ENCODE results near the gene NELL1. TPM values are rescaled to one million over a fixed set of nuclear protein-coding genes. Genes with fewer than 3 reads are reported as not detected.
A peak's percentile ranks its signal among the peaks of the same experiment; 100 is the strongest.

The NELL1 gene
- total and polyA plus RNA-seq, 9 donors, result 5.5 to 9.9 (median 7.6) TPM

GRCh38 chr11:21564833-21565682 is 895.7 kb downstream of the NELL1 start:
- H3K4me1 ChIP-seq (ENCODE audit: control insufficient read depth, insufficient read depth, low read length), result no peaks in the 10 kb centered on the region
- H3K36me3 ChIP-seq (ENCODE audit: control insufficient read depth, insufficient read depth, low read length), result no peaks in the 10 kb centered on the region
- no peak overlapping the region for H3K27ac ChIP-seq (ENCODE audit: low read length)
- no peaks in the 10 kb centered on the region for H3K9me3 ChIP-seq (replicated peaks; ENCODE audit: control insufficient read depth, low read depth, low read length)
- WGBS (ENCODE audit: insufficient coverage), result 51% methylated on average over 2 of the region's 4 CpGs
- H3K27me3 ChIP-seq (ENCODE audit: control insufficient read depth, insufficient read depth, low read length), result no peaks in the 10 kb centered on the region
- H3K4me3 ChIP-seq (ENCODE audit: low read length), result no peak overlapping the region
- no peak for DNase-seq

- no peaks in the 10 kb centered on the region for H3K9me3 ChIP-seq (replicated peaks; ENCODE audit: control insufficient read depth, low read depth, low read length)
- 100% methylated on average over 1 of the region's 2 CpGs for WGBS (ENCODE audit: insufficient coverage)
- no peaks in the 10 kb centered on the region for H3K4me1 ChIP-seq (ENCODE audit: control insufficient read depth, insufficient read depth, low read length)
- no peak for DNase-seq
- H3K27me3 ChIP-seq (ENCODE audit: control insufficient read depth, insufficient read depth, low read length), result no peaks in the 10 kb centered on the region
- H3K36me3 ChIP-seq (ENCODE audit: control insufficient read depth, insufficient read depth, low read length), result no peaks in the 10 kb centered on the region
- H3K27ac ChIP-seq (ENCODE audit: low read length), result no peak overlapping the region
- no peak overlapping the region for H3K4me3 ChIP-seq (ENCODE audit: low read length)
Observed at GRCh38 chr11:21566521-21567117, 897.2 kb downstream of the NELL1 start.

GRCh38 chr11:21567645-21568290 is 898.4 kb downstream of the NELL1 start:
- WGBS (ENCODE audit: insufficient coverage), result no CpG with 5 or more reads among the region's 3 CpGs
- Histone ChIP-seq H3K27me3 (ENCODE audit: control insufficient read depth, insufficient read depth, low read length) (no peaks in the 10 kb centered on the region), H3K4me3 (ENCODE audit: low read length) (no peak overlapping the region), H3K27ac (ENCODE audit: low read length) (no peak overlapping the region), H3K9me3 (replicated peaks; ENCODE audit: control insufficient read depth, low read depth, low read length) (no peaks in the 10 kb centered on the region), H3K4me1 (ENCODE audit: control insufficient read depth, insufficient read depth, low read length) (no peaks in the 10 kb centered on the region), H3K36me3 (ENCODE audit: control insufficient read depth, insufficient read depth, low read length) (no peaks in the 10 kb centered on the region)
- DNase-seq, result no peak

- Histone ChIP-seq H3K27me3 (ENCODE audit: control insufficient read depth, insufficient read depth, low read length) (no peaks in the 10 kb centered on the region), H3K36me3 (ENCODE audit: control insufficient read depth, insufficient read depth, low read length) (no peaks in the 10 kb centered on the region), H3K27ac (ENCODE audit: low read length) (no peak overlapping the region), H3K9me3 (replicated peaks; ENCODE audit: control insufficient read depth, low read depth, low read length) (no peaks in the 10 kb centered on the region), H3K4me1 (ENCODE audit: control insufficient read depth, insufficient read depth, low read length) (no peaks in the 10 kb centered on the region), H3K4me3 (ENCODE audit: low read length) (no peak overlapping the region)
- DNase-seq, result no peak
- no CpG with 5 or more reads among the region's 1 CpG for WGBS (ENCODE audit: insufficient coverage)
Observed at GRCh38 chr11:21572210-21572609, 902.8 kb downstream of the NELL1 start.

- Histone ChIP-seq H3K4me1 (ENCODE audit: control insufficient read depth, insufficient read depth, low read length) (no peaks in the 10 kb centered on the region), H3K27me3 (ENCODE audit: control insufficient read depth, insufficient read depth, low read length) (no peaks in the 10 kb centered on the region), H3K4me3 (ENCODE audit: low read length) (no peak overlapping the region), H3K36me3 (ENCODE audit: control insufficient read depth, insufficient read depth, low read length) (no peaks in the 10 kb centered on the region), H3K27ac (ENCODE audit: low read length) (peak overlapping the region; percentile 53), H3K9me3 (replicated peaks; ENCODE audit: control insufficient read depth, low read depth, low read length) (no peaks in the 10 kb centered on the region)
- no CpG with 5 or more reads among the region's 1 CpG for WGBS (ENCODE audit: insufficient coverage)
- peak; percentile 82 for DNase-seq
Observed at GRCh38 chr11:21582791-21583190, 913.4 kb downstream of the NELL1 start.

GRCh38 chr11:21588754-21589153 is 919.4 kb downstream of the NELL1 start:
- Histone ChIP-seq H3K4me3 (ENCODE audit: low read length) (no peak overlapping the region), H3K27me3 (ENCODE audit: control insufficient read depth, insufficient read depth, low read length) (no peaks in the 10 kb centered on the region), H3K27ac (ENCODE audit: low read length) (no peak overlapping the region), H3K4me1 (ENCODE audit: control insufficient read depth, insufficient read depth, low read length) (no peaks in the 10 kb centered on the region), H3K9me3 (replicated peaks; ENCODE audit: control insufficient read depth, low read depth, low read length) (no peaks in the 10 kb centered on the region), H3K36me3 (ENCODE audit: control insufficient read depth, insufficient read depth, low read length) (no peaks in the 10 kb centered on the region)
- 0% methylated on average over 1 of the region's 2 CpGs for WGBS (ENCODE audit: insufficient coverage)
- DNase-seq, result peak; percentile 20

GRCh38 chr11:21602699-21603098 is 933.3 kb downstream of the NELL1 start:
- Histone ChIP-seq H3K27ac (ENCODE audit: low read length) (no peak overlapping the region), H3K4me1 (ENCODE audit: control insufficient read depth, insufficient read depth, low read length) (no peaks in the 10 kb centered on the region), H3K4me3 (ENCODE audit: low read length) (no peak overlapping the region), H3K36me3 (ENCODE audit: control insufficient read depth, insufficient read depth, low read length) (no peaks in the 10 kb centered on the region), H3K27me3 (ENCODE audit: control insufficient read depth, insufficient read depth, low read length) (no peaks in the 10 kb centered on the region), H3K9me3 (replicated peaks; ENCODE audit: control insufficient read depth, low read depth, low read length) (no peaks in the 10 kb centered on the region)
- DNase-seq, result peak; percentile 32
- WGBS (ENCODE audit: insufficient coverage), result 80% methylated on average over 1 of the region's 1 CpG

GRCh38 chr11:21603886-21604285 is 934.5 kb downstream of the NELL1 start:
- Histone ChIP-seq H3K27ac (ENCODE audit: low read length) (no peak overlapping the region), H3K4me1 (ENCODE audit: control insufficient read depth, insufficient read depth, low read length) (no peaks in the 10 kb centered on the region), H3K36me3 (ENCODE audit: control insufficient read depth, insufficient read depth, low read length) (no peaks in the 10 kb centered on the region), H3K27me3 (ENCODE audit: control insufficient read depth, insufficient read depth, low read length) (no peaks in the 10 kb centered on the region), H3K9me3 (replicated peaks; ENCODE audit: control insufficient read depth, low read depth, low read length) (no peaks in the 10 kb centered on the region), H3K4me3 (ENCODE audit: low read length) (no peak overlapping the region)
- DNase-seq, result no peak
- no CpG with 5 or more reads among the region's 3 CpGs for WGBS (ENCODE audit: insufficient coverage)

GRCh38 chr11:21604564-21604963 is 935.2 kb downstream of the NELL1 start:
- WGBS (ENCODE audit: insufficient coverage), result no CpG with 5 or more reads among the region's 3 CpGs
- Histone ChIP-seq H3K4me1 (ENCODE audit: control insufficient read depth, insufficient read depth, low read length) (no peaks in the 10 kb centered on the region), H3K27ac (ENCODE audit: low read length) (no peak overlapping the region), H3K4me3 (ENCODE audit: low read length) (no peak overlapping the region), H3K36me3 (ENCODE audit: control insufficient read depth, insufficient read depth, low read length) (no peaks in the 10 kb centered on the region), H3K27me3 (ENCODE audit: control insufficient read depth, insufficient read depth, low read length) (no peaks in the 10 kb centered on the region), H3K9me3 (replicated peaks; ENCODE audit: control insufficient read depth, low read depth, low read length) (no peaks in the 10 kb centered on the region)
- no peak for DNase-seq

GRCh38 chr11:21612326-21612725 is 942.9 kb downstream of the NELL1 start:
- H3K4me3 ChIP-seq (ENCODE audit: low read length), result no peak overlapping the region
- no peak overlapping the region for H3K27ac ChIP-seq (ENCODE audit: low read length)
- no peaks in the 10 kb centered on the region for H3K9me3 ChIP-seq (replicated peaks; ENCODE audit: control insufficient read depth, low read depth, low read length)
- no CpG with 5 or more reads among the region's 3 CpGs for WGBS (ENCODE audit: insufficient coverage)
- DNase-seq, result no peak
- no peaks in the 10 kb centered on the region for H3K27me3 ChIP-seq (ENCODE audit: control insufficient read depth, insufficient read depth, low read length)
- no peaks in the 10 kb centered on the region for H3K36me3 ChIP-seq (ENCODE audit: control insufficient read depth, insufficient read depth, low read length)
- no peaks in the 10 kb centered on the region for H3K4me1 ChIP-seq (ENCODE audit: control insufficient read depth, insufficient read depth, low read length)
